ENCODE measurements around the gene PEX11A.

Gene PEX11A

DNA sequence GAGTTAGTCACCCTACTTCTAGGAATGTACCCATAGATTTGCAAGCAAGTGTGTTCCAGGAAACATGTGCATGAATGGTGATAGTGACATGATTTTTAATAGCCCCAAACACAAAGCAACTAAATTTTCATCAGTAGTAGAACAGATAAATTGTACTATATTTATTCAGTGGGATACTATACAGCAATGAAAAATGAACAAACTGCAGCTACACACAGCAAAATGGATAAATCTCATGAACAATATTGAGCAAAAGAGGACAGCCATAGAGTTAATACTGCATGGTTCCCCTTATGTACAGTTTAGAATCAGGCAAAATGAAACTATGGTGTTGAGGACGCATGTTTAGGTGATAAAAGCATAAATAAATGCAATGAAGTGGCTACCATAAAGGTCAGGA, 34.5 kb upstream of the PEX11A start:
- DNase-seq (ENCODE audit: low spot score): no peak
- in situ Hi-C loops (cut with MboI; ENCODE audit: low sequenced_read_pairs, unreplicated experiment): no loop called here
- TF ChIP-seq, protein P1, sequence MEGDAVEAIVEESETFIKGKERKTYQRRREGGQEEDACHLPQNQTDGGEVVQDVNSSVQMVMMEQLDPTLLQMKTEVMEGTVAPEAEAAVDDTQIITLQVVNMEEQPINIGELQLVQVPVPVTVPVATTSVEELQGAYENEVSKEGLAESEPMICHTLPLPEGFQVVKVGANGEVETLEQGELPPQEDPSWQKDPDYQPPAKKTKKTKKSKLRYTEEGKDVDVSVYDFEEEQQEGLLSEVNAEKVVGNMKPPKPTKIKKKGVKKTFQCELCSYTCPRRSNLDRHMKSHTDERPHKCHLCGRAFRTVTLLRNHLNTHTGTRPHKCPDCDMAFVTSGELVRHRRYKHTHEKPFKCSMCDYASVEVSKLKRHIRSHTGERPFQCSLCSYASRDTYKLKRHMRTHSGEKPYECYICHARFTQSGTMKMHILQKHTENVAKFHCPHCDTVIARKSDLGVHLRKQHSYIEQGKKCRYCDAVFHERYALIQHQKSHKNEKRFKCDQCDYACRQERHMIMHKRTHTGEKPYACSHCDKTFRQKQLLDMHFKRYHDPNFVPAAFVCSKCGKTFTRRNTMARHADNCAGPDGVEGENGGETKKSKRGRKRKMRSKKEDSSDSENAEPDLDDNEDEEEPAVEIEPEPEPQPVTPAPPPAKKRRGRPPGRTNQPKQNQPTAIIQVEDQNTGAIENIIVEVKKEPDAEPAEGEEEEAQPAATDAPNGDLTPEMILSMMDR (IDR thresholded peaks at IDR 0.05; ENCODE audit: borderline replicate concordance, control extremely low read depth, extremely low read depth, insufficient read depth, missing control alignments): no peak

DNA sequence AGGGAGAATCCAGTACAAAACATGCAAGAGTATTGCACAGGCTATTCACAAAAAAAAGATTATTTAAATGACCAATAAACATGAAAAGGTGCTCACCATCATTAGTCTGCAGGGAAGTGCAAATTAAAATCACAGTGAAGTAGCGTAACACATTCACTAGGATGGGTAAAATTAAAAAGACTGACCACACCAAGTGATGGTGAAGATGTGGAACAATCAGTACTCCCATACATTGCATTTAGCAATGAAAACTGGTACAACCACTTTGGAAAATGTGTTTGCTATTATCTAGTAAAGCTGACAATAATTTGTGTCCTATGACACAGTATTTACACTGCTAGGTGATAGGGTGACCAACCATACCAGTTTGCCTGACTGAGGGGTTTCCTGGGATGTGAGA, 34.1 kb upstream of the PEX11A start:
- TF ChIP-seq, protein P1 (IDR thresholded peaks at IDR 0.05; ENCODE audit: borderline replicate concordance, control extremely low read depth, extremely low read depth, insufficient read depth, missing control alignments): no peak

DNA sequence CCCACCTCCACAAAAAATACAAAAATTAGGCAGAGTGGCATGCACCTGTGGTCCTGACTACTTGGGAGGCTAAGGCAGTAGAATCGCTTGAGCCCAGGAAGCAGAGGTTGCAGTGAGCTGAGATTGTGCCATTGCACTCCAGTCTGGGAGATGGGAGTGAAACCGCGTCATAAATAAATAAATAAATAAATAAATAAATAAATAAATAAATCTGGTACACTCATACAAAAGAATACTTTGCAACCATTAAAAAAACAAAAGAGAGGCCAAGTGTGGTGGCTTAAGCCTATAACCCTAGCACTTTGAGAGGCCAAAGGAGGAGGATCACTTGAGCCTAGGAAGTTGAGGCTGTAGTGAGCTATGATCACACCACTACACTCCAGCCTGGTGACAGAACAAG, 32.5 kb upstream of the PEX11A start:
- TF ChIP-seq, protein P1 (IDR thresholded peaks at IDR 0.05; ENCODE audit: borderline replicate concordance, control extremely low read depth, extremely low read depth, insufficient read depth, missing control alignments): no peak
- DNase-seq (ENCODE audit: low spot score): no peak
- in situ Hi-C loops (cut with MboI; ENCODE audit: low sequenced_read_pairs, unreplicated experiment): no loop called here

More for the DNA sequence above, 34.1 kb upstream of the PEX11A start:
- no peak for DNase-seq (ENCODE audit: low spot score)
- in situ Hi-C loops (cut with MboI; ENCODE audit: low sequenced_read_pairs, unreplicated experiment): no loop called here

DNA sequence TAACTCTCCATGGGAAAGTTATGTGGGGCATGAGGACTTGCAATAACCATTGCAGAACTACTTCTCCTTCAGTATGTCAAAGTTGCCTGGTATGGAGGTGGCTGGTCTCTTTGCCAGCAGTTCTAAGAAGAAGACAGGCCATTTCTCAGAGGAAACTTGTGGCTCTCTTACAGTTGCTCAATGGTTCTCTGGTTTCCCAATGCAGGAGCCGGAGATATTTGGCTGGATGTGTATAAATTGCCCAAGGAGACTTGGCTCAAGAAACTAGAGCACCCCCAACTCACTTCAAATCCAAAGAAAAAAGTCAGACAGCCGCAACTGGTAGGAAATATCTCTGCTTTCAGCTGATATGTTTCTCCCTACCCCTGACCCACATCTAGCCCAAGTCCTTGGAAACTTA, 24.2 kb upstream of the PEX11A start:
- TF ChIP-seq, protein P1 (IDR thresholded peaks at IDR 0.05; ENCODE audit: borderline replicate concordance, control extremely low read depth, extremely low read depth, insufficient read depth, missing control alignments): no peak
- DNase-seq (ENCODE audit: low spot score): no peak
- in situ Hi-C loops (cut with MboI; ENCODE audit: low sequenced_read_pairs, unreplicated experiment): no loop called here

DNA sequence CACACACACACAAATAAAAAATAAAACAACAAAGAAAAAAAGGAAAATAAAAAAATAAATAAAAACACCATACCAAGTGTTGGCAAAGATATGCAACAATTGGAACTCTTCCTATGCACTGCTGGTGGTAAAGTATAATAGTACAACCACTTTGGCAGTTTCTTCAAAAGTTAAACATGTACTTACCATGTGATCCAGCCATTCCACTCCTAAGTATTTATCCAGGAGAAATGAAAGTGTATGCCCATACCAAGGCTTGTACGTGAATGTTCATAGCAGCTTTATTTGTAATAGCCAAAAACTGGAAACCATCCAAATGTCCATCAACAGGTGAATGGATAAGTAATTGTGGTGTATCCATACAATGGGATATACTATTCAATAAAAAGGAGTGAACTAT, 17.0 kb upstream of the PEX11A start:
- in situ Hi-C loops (cut with MboI; ENCODE audit: low sequenced_read_pairs, unreplicated experiment): no loop called here
- no peak for DNase-seq (ENCODE audit: low spot score)
- TF ChIP-seq, protein P1 (IDR thresholded peaks at IDR 0.05; ENCODE audit: borderline replicate concordance, control extremely low read depth, extremely low read depth, insufficient read depth, missing control alignments): no peak

DNA sequence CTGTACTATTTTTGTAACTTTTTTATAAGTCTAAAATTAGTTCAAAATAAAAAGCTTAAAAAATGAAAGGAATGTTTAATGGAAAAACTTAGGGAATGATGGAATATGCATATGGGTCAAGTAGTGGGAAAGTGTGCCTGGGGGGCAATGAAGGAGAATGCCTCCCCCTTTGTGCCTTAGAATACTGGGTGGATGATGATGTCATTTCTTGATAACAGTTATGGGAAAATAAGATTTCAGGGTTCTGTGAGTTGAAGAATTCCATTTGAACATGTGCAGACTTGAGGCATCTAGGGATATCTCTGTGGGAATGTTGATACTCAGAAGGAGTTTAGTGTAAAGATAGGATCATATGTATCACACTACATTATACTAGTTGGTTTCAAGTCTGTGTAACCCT, 13.9 kb upstream of the PEX11A start:
- in situ Hi-C loops (cut with MboI; ENCODE audit: low sequenced_read_pairs, unreplicated experiment): no loop called here
- DNase-seq (ENCODE audit: low spot score): no peak
- TF ChIP-seq, protein P1 (IDR thresholded peaks at IDR 0.05; ENCODE audit: borderline replicate concordance, control extremely low read depth, extremely low read depth, insufficient read depth, missing control alignments): no peak

DNA sequence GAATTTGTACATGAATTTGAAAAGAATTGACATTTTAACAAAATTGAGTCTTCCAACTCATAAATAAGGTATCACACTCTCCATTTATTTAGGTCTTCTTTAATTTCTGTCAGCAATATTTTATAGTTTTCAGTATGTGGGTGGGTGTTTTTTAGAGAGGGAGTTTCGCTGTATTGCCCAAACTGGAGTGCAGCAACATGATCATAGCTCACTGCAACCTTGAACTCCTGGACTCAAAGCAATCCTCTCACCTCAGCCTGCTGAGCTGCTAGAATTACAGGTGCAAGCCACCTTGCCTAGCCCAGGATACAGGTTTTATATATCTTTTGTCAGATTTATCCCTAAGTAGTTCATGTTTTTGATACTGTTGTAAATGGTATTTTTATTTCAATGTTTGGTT, 4.6 kb upstream of the PEX11A start:
- in situ Hi-C loops (cut with MboI; ENCODE audit: low sequenced_read_pairs, unreplicated experiment): no loop called here
- no peak for DNase-seq (ENCODE audit: low spot score)
- TF ChIP-seq, protein P1 (IDR thresholded peaks at IDR 0.05; ENCODE audit: borderline replicate concordance, control extremely low read depth, extremely low read depth, insufficient read depth, missing control alignments): no peak

All from GM13976 (cell line).